Renal cortical epithelial cell (primary cell): Measurements from ENCODE around the gene LGR4. TPM values are rescaled to one million over a fixed set of nuclear protein-coding genes. Genes with fewer than 3 reads are reported as not detected.
A peak's percentile ranks its signal among the peaks of the same experiment; 100 is the strongest.

Experiments
- DNase-seq: peaks from one replicate; pipeline ENCODE4 v3.0.0-alpha.2; 2011; ENCODE audit warnings: low read depth
- total RNA-seq: library from RNA; depleted of rRNA; stranded (reverse); fragments of >200 nt; gene quantifications from 2 replicates; pipeline ENCODE4 v1.2.3, GENCODE V29; 2014

LGR4 gene
- total RNA-seq, 1 donor from 2014 or later = 151 TPM

- DNase-seq = peak; percentile 83
Observed at GRCh38 chr11:27381238-27381666, 91.3 kb downstream of the LGR4 start.

GRCh38 chr11:27380771-27381170 is 91.8 kb downstream of the LGR4 start:
- DNase-seq = no peak

GRCh38 chr11:27379449-27379848 is 93.1 kb downstream of the LGR4 start:
- DNase-seq = no peak

- DNase-seq = no peak
Observed at GRCh38 chr11:27375370-27375769, 97.2 kb downstream of the LGR4 start.

- DNase-seq = no peak
Observed at GRCh38 chr11:27373856-27374602, 98.6 kb downstream of the LGR4 start.

- DNase-seq = no peak
Observed at GRCh38 chr11:27373392-27373791, 99.2 kb downstream of the LGR4 start.

GRCh38 chr11:27372164-27372563 is 100.4 kb downstream of the LGR4 start:
- no peak for DNase-seq

GRCh38 chr11:27371489-27371888 is 101.1 kb downstream of the LGR4 start:
- no peak for DNase-seq

- DNase-seq = no peak
Observed at GRCh38 chr11:27370374-27370773, 102.2 kb downstream of the LGR4 start.

- DNase-seq = no peak
Observed at GRCh38 chr11:27367881-27368280, 104.7 kb downstream of the LGR4 start.

- no peak for DNase-seq
Observed at GRCh38 chr11:27363576-27364117, 108.9 kb downstream of the LGR4 start.

- DNase-seq = peak; percentile 74
Observed at GRCh38 chr11:27362749-27363575, 109.6 kb downstream of the LGR4 start, which contains the start of gene CCDC34. Gene CCDC34, minus strand, starts transcription at chr11:27363215. Its CDS starts 21 bp downstream, at chr11:27363194.

GRCh38 chr11:27361649-27362431 is 110.8 kb downstream of the LGR4 start:
- DNase-seq = peak; percentile 22

GRCh38 chr11:27358296-27358695 is 114.3 kb downstream of the LGR4 start:
- DNase-seq = peak; percentile 28

GRCh38 chr11:27357250-27357649 is 115.3 kb downstream of the LGR4 start:
- DNase-seq = no peak

GRCh38 chr11:27356624-27357222 is 115.9 kb downstream of the LGR4 start:
- no peak for DNase-seq

GRCh38 chr11:27355575-27356104 is 117.0 kb downstream of the LGR4 start:
- no peak for DNase-seq

GRCh38 chr11:27354359-27354965 is 118.1 kb downstream of the LGR4 start:
- no peak for DNase-seq

- DNase-seq = peak; percentile 19
Observed at GRCh38 chr11:27353593-27354358, 118.8 kb downstream of the LGR4 start.

- no peak for DNase-seq
Observed at GRCh38 chr11:27352781-27353180, 119.8 kb downstream of the LGR4 start.
